Sigmoid colon (tissue), 4 donors: ENCODE data around the gene STK11IP.

ENCODE experiments used
- POLR2A ChIP-seq, 2 donors: fragments of 450-650 bp; IDR thresholded peaks; one replicate each; pipeline ENCODE4 v1.6.1; 2016; ENCODE audit warnings: antibody characterized with exemption in 2 of 2, mild to moderate bottlenecking in 2 of 2, moderate library complexity in 2 of 2
- POLR2AphosphoS5 ChIP-seq, 4 donors: sonication (generic); formaldehyde crosslinking; IDR thresholded peaks; one replicate each; pipeline ENCODE4 v1.6.1; 2017; ENCODE audit warnings: antibody characterized with exemption in 4 of 4
- TF ChIP-seq, protein P1 (sequence below), 4 experiments: fragments of 450-650 bp in 3 of 4; fragments of 200-600 bp in 1 of 4; IDR thresholded peaks; one replicate each; pipeline ENCODE4 v1.5.1; 2016 to 2019; ENCODE audit warnings: antibody characterized with exemption in 4 of 4, mild to moderate bottlenecking in 3 of 4, moderate library complexity in 2 of 4

DNA sequence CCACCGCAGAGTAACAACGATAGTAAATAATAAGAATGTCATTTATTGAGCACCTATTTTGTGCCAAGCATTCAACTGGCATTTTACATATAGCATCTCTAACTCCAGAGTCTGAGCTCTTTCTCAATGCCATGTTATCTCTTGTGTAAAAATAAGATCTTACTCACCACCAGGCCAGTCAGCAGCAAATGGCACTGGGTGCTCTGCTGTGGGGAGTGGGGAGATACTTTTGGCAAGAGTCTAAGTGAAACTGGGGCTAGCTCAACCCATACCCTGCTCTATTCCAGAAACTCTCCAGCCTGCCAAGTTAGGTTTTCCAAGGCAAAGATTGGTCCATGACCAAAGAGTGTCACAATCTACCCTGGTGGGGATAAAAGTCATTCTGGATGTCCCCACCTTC, 24.8 kb downstream of the STK11IP start:
- TF ChIP-seq, protein P1, sequence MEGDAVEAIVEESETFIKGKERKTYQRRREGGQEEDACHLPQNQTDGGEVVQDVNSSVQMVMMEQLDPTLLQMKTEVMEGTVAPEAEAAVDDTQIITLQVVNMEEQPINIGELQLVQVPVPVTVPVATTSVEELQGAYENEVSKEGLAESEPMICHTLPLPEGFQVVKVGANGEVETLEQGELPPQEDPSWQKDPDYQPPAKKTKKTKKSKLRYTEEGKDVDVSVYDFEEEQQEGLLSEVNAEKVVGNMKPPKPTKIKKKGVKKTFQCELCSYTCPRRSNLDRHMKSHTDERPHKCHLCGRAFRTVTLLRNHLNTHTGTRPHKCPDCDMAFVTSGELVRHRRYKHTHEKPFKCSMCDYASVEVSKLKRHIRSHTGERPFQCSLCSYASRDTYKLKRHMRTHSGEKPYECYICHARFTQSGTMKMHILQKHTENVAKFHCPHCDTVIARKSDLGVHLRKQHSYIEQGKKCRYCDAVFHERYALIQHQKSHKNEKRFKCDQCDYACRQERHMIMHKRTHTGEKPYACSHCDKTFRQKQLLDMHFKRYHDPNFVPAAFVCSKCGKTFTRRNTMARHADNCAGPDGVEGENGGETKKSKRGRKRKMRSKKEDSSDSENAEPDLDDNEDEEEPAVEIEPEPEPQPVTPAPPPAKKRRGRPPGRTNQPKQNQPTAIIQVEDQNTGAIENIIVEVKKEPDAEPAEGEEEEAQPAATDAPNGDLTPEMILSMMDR (IDR thresholded peaks at IDR 0.05): no peak
- TF ChIP-seq POLR2A (IDR thresholded peaks at IDR 0.05) (no peak), POLR2AphosphoS5 (IDR thresholded peaks at IDR 0.05) (no peak)
